ENCODE data around the gene CST6.

CST6 gene

GRCh38 chr11:66045177-66045639 lies 33.4 kb downstream of the CST6 start:
- in situ Hi-C loops (cut with MboI; ENCODE audit: low sequenced_read_pairs, unreplicated experiment): no loop called here
- TF ChIP-seq CTCF (IDR thresholded peaks at IDR 0.05; ENCODE audit: borderline replicate concordance, control extremely low read depth, extremely low read depth, insufficient read depth, missing control alignments): peak; percentile 97

DNA sequence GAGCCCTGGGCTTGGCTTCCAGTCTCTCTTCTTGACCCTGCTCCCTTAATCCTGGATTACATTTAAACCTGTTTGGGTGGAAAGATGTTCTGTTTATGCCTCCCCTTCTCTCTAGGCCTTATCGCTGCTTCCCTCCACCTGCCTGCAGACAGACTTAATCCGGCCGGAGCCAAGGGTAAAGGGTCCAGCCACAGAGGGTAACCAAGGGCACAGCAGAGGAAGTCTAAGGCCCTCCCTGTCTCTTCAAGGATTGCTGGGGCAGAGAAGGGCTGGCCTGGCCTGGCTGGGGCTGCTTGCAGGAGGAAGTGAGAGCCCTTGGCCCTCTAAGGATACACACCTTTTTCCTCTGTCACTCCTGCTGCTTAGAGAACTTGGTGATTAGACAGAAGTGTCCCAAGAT lies 35.1 kb downstream of the CST6 start:
- TF ChIP-seq CTCF (IDR thresholded peaks at IDR 0.05; ENCODE audit: borderline replicate concordance, control extremely low read depth, extremely low read depth, insufficient read depth, missing control alignments): no peak
- in situ Hi-C loops (cut with MboI; ENCODE audit: low sequenced_read_pairs, unreplicated experiment): no loop called here
- no peak for DNase-seq (ENCODE audit: low spot score)

More at GRCh38 chr11:66045177-66045639, 33.4 kb downstream of the CST6 start:
- peak; percentile 92 for DNase-seq (ENCODE audit: low spot score)

GRCh38 chr11:66047541-66048365 lies 35.9 kb downstream of the CST6 start:
- in situ Hi-C loops (cut with MboI; ENCODE audit: low sequenced_read_pairs, unreplicated experiment): no loop called here
- no peak for TF ChIP-seq CTCF (IDR thresholded peaks at IDR 0.05; ENCODE audit: borderline replicate concordance, control extremely low read depth, extremely low read depth, insufficient read depth, missing control alignments)
- DNase-seq (ENCODE audit: low spot score): no peak

DNA sequence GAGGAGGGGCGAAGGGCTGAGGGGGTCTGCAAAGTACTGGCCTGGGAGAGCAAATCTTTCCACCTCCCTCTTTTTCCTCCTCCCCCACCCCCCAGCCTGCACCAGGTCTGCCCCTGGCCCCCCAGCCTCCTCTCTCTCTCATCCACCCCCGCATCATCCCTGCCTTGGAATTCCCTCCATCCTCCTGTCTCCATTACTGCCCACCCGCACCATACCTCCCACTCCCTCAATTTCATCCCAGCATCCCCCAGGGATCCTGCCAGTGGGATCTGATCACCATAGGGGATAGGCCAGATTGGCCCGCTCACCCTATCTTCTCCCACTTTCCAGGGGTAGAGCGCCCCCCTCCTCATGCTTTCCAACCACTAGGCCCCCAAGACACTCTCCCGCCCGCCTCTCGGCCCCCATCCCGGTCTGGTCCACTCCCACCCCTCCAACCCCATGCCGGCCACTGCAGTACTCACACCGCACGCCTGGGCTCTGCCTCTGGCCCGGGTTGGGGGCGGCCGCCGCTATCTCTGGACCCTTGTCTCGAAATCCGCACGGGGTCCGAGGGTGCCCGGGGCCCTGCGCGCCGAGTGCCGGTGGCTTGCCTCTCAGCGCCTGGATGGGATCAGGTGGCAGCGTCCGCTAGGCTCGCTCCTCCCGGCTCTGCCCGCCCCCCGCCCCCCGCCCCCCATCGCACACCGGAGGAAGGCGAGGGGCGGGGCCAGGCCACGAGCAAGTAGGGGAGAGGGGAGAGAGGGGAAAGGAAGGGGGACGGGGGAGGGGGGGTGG lies 36.9 kb downstream of the CST6 start, which contains the start of gene GAL3ST3:
TSS of gene GAL3ST3 (minus strand) at position 615 of the 777 bp plus-strand sequence. CDS start 3,746 bp downstream, outside the sequence.
- in situ Hi-C loops (cut with MboI; ENCODE audit: low sequenced_read_pairs, unreplicated experiment): no loop called here
- DNase-seq (ENCODE audit: low spot score): no peak
- no peak for TF ChIP-seq CTCF (IDR thresholded peaks at IDR 0.05; ENCODE audit: borderline replicate concordance, control extremely low read depth, extremely low read depth, insufficient read depth, missing control alignments)

DNA sequence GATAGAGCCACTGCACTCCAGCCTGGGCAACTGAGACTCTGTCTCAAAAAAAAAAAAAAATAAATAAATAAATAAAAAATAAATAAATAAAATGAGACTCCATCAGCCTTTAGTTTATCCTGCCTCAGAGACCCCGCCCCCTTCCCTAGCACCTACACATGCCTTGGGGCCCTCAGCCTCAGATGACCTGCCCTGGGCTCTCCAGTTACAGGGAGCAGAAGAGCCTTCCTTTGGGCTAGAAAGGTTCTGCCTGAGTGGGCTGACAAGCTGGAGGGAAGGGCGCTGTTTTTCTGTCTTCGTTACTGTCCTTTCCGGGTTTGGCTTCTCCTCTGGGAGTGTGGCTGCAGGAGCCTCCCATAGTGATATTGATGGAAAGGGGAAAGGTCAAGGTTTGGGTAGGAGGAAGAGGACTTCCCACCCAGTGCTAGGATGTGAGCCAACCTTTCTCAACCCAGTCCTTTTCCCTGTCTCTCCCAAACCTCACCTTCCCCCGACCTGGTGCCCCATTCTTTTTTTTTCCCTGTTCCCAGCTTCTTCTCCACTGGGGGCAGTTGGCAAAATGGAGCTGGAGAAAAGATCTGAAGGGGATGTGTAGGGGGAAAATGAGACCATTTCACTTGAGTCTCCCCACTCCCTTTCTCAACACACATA lies 38.9 kb downstream of the CST6 start:
- in situ Hi-C loops (cut with MboI; ENCODE audit: low sequenced_read_pairs, unreplicated experiment): no loop called here
- DNase-seq (ENCODE audit: low spot score): no peak
- TF ChIP-seq CTCF (IDR thresholded peaks at IDR 0.05; ENCODE audit: borderline replicate concordance, control extremely low read depth, extremely low read depth, insufficient read depth, missing control alignments): no peak

- in situ Hi-C loops (cut with MboI; ENCODE audit: low sequenced_read_pairs, unreplicated experiment): no loop called here
These were observed 39.6 kb downstream of the CST6 start for GRCh38 chr11:66051371-66051765.

More at GRCh38 chr11:66051371-66051765, 39.6 kb downstream of the CST6 start:
- no peak for DNase-seq (ENCODE audit: low spot score)
- TF ChIP-seq CTCF (IDR thresholded peaks at IDR 0.05; ENCODE audit: borderline replicate concordance, control extremely low read depth, extremely low read depth, insufficient read depth, missing control alignments): no peak
